GM23338 (cell line): ENCODE results near the gene KLF14. TPM values are rescaled to one million over a fixed set of nuclear protein-coding genes. Genes with fewer than 3 reads are reported as not detected.

Source experiments
- EZH2 ChIP-seq: fragments of 200-600 bp; sonication (generic); IDR thresholded peaks from one replicate; pipeline ENCODE4 v1.8.0; 2017; ENCODE audit warnings: antibody characterized with exemption, mild to moderate bottlenecking, low read depth; ENCODE audit not compliant: unreplicated experiment
- EZH2phosphoT487 ChIP-seq: fragments of 200-600 bp; sonication (generic); IDR thresholded peaks from one replicate; pipeline ENCODE4 v1.8.1; 2018; ENCODE audit warnings: antibody characterized with exemption; ENCODE audit not compliant: unreplicated experiment
- JUNB ChIP-seq: IDR thresholded peaks from one replicate; pipeline ENCODE4 v1.6.1; 2016; ENCODE audit warnings: antibody characterized with exemption; ENCODE audit not compliant: unreplicated experiment
- POLR2AphosphoS5 ChIP-seq: IDR thresholded peaks from 2 replicates; pipeline ENCODE4 v1.6.1; 2016; ENCODE audit warnings: antibody characterized with exemption, low read depth
- STAT1 ChIP-seq: IDR thresholded peaks from one replicate; pipeline ENCODE4 v1.6.1; 2016; ENCODE audit warnings: antibody characterized with exemption; ENCODE audit not compliant: unreplicated experiment
- ZNF114 ChIP-seq: fragments of 250-450 bp; sonication (Bioruptor Pico); IDR thresholded peaks from 2 replicates; pipeline ENCODE4 v1.5.0; 2020; ENCODE audit warnings: mild to moderate bottlenecking, moderate library complexity
- ZNF331 ChIP-seq: fragments of 250-450 bp; sonication (Bioruptor Pico); IDR thresholded peaks from 2 replicates; pipeline ENCODE4 v1.5.0; 2020; ENCODE audit warnings: low read depth, mild to moderate bottlenecking, moderate library complexity
- polyA plus RNA-seq: library from polyadenylated mRNA; unstranded; fragments of >200 nt; fragmentation: Nextera tagmentation; extraction: Ambion mirVana; gene quantifications from 2 replicates; pipeline ENCODE4 v1.2.1, GENCODE V29; 2016
- total RNA-seq: library from RNA; depleted of rRNA; stranded (reverse); fragments of >200 nt; shearing (Covaris generic); gene quantifications from 2 replicates; pipeline ENCODE4 v1.2.3, GENCODE V29; 2014; rRNA removed
- TF ChIP-seq, protein P1 (sequence below): fragments of 250-450 bp; sonication (Bioruptor Pico); IDR thresholded peaks from 2 replicates; pipeline ENCODE4 v1.5.0; 2020; ENCODE audit warnings: mild to moderate bottlenecking, moderate library complexity
- TF ChIP-seq, protein P2 (sequence below): IDR thresholded peaks from 2 replicates; pipeline ENCODE4 v1.6.1; 2016; ENCODE audit warnings: antibody characterized with exemption

KLF14 gene
- total and polyA plus RNA-seq, 2 experiments from 2014 or later = not detected

DNA sequence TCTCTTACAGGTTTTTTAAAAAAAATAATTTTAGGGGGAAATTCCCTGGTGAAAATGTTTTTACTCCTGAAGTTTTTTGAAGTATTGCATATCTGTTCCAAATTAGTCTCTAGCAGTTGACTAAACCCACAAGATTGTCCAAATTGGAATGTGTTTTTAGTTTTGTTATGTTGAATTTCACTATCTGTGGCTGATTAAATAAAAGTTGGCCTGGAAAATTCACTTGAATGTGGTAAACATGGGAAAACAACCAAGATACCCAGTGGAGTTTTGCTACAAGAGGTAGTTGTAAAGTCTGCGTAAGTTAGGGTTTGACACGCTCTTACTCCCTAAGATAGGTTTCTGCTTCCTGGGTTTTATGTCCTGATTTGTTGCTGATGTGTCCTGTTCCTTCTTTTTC lies 51.0 kb downstream of the KLF14 start (continued):
- TF ChIP-seq, protein P1, sequence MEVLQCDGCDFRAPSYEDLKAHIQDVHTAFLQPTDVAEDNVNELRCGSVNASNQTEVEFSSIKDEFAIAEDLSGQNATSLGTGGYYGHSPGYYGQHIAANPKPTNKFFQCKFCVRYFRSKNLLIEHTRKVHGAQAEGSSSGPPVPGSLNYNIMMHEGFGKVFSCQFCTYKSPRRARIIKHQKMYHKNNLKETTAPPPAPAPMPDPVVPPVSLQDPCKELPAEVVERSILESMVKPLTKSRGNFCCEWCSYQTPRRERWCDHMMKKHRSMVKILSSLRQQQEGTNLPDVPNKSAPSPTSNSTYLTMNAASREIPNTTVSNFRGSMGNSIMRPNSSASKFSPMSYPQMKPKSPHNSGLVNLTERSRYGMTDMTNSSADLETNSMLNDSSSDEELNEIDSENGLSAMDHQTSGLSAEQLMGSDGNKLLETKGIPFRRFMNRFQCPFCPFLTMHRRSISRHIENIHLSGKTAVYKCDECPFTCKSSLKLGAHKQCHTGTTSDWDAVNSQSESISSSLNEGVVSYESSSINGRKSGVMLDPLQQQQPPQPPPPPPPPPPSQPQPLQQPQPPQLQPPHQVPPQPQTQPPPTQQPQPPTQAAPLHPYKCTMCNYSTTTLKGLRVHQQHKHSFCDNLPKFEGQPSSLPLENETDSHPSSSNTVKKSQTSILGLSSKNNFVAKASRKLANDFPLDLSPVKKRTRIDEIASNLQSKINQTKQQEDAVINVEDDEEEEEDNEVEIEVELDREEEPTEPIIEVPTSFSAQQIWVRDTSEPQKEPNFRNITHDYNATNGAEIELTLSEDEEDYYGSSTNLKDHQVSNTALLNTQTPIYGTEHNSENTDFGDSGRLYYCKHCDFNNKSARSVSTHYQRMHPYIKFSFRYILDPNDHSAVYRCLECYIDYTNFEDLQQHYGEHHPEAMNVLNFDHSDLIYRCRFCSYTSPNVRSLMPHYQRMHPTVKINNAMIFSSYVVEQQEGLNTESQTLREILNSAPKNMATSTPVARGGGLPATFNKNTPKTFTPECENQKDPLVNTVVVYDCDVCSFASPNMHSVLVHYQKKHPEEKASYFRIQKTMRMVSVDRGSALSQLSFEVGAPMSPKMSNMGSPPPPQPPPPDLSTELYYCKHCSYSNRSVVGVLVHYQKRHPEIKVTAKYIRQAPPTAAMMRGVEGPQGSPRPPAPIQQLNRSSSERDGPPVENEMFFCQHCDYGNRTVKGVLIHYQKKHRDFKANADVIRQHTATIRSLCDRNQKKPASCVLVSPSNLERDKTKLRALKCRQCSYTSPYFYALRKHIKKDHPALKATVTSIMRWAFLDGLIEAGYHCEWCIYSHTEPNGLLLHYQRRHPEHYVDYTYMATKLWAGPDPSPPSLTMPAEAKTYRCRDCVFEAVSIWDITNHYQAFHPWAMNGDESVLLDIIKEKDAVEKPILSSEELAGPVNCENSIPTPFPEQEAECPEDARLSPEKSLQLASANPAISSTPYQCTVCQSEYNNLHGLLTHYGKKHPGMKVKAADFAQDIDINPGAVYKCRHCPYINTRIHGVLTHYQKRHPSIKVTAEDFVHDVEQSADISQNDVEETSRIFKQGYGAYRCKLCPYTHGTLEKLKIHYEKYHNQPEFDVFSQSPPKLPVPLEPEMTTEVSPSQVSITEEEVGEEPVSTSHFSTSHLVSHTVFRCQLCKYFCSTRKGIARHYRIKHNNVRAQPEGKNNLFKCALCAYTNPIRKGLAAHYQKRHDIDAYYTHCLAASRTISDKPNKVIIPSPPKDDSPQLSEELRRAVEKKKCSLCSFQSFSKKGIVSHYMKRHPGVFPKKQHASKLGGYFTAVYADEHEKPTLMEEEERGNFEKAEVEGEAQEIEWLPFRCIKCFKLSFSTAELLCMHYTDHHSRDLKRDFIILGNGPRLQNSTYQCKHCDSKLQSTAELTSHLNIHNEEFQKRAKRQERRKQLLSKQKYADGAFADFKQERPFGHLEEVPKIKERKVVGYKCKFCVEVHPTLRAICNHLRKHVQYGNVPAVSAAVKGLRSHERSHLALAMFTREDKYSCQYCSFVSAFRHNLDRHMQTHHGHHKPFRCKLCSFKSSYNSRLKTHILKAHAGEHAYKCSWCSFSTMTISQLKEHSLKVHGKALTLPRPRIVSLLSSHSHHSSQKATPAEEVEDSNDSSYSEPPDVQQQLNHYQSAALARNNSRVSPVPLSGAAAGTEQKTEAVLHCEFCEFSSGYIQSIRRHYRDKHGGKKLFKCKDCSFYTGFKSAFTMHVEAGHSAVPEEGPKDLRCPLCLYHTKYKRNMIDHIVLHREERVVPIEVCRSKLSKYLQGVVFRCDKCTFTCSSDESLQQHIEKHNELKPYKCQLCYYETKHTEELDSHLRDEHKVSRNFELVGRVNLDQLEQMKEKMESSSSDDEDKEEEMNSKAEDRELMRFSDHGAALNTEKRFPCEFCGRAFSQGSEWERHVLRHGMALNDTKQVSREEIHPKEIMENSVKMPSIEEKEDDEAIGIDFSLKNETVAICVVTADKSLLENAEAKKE (CRISPR knock-in tag) = no peak
- TF ChIP-seq POLR2AphosphoS5 = no peak
- TF ChIP-seq STAT1 = no peak
- no peak for TF ChIP-seq EZH2
- TF ChIP-seq, protein P2, sequence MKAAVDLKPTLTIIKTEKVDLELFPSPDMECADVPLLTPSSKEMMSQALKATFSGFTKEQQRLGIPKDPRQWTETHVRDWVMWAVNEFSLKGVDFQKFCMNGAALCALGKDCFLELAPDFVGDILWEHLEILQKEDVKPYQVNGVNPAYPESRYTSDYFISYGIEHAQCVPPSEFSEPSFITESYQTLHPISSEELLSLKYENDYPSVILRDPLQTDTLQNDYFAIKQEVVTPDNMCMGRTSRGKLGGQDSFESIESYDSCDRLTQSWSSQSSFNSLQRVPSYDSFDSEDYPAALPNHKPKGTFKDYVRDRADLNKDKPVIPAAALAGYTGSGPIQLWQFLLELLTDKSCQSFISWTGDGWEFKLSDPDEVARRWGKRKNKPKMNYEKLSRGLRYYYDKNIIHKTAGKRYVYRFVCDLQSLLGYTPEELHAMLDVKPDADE = no peak
- TF ChIP-seq ZNF331 = no peak
- no peak for TF ChIP-seq JUNB
- TF ChIP-seq EZH2phosphoT487 = no peak
- no peak for TF ChIP-seq ZNF114 (CRISPR knock-in tag)

Other genes with a start within 250 kb of the KLF14 start
- 229 and 230 TPM in 2 replicates for gene MEST, start 242.1 kb downstream of the KLF14 start, total RNA-seq
- gene MEST, start 242.1 kb downstream of the KLF14 start, polyA plus RNA-seq = 161 and 167 TPM in 2 replicates
- gene COPG2, start 65.5 kb downstream of the KLF14 start, total RNA-seq = 66.3 and 72.4 TPM in 2 replicates
- gene COPG2, start 65.5 kb downstream of the KLF14 start, polyA plus RNA-seq = 4.9 and 5.1 TPM in 2 replicates
- not detected in 2 replicates for gene TSGA13, start 47.7 kb downstream of the KLF14 start, total RNA-seq
- gene TSGA13, start 47.7 kb downstream of the KLF14 start, polyA plus RNA-seq = not detected in 2 replicates